ENCODE measurements around the gene BPHL.
"Not testable (repeated sequence)": the region's sequence is repeated elsewhere in the genome, so short reads cannot be mapped to it uniquely, and the experiment has no call there.

GRCh38 chr6:3173636-3174089 lies 55.2 kb downstream of the BPHL start:
- TF ChIP-seq YY1 (IDR thresholded peaks at IDR 0.05; ENCODE audit: insufficient read depth, insufficient read length); SUZ12 (IDR thresholded peaks at IDR 0.05; ENCODE audit: extremely low read depth, insufficient read depth, insufficient read length): not testable (repeated sequence)
